Activated T-helper 2 cell treated with anti-CD3 and anti-CD28 coated beads, Interferon-gamma antibody, Interleukin-2, Interleukin-4, amounts not matched to agents 10 μg/mL and 5 μg/mL and 100 μg/mL, durations not matched to agents 14 hours and 24 hours and 36 hours (primary cell): ENCODE results near the gene MMP14. TPM values are rescaled to one million over a fixed set of nuclear protein-coding genes. Genes with fewer than 3 reads are reported as not detected.
"Not testable (repeated sequence)": the region's sequence is repeated elsewhere in the genome, so short reads cannot be mapped to it uniquely, and the experiment has no call there.

Experiments
- DNase-seq: peaks from one replicate; pipeline ENCODE4 v3.0.0; 2021; ENCODE audit warnings: low spot score
- H3K27ac Mint-ChIP-seq: one replicate; pipeline ENCODE4 v1.8.0; 2021; ENCODE audit warnings: mixed read lengths
- H3K27me3 Mint-ChIP-seq: one replicate; pipeline ENCODE4 v1.8.0; 2021; ENCODE audit warnings: low read depth, mixed read lengths
- H3K36me3 Mint-ChIP-seq: one replicate; pipeline ENCODE4 v1.8.0; 2021; ENCODE audit warnings: low read depth, mixed read lengths
- H3K4me1 Mint-ChIP-seq: one replicate; pipeline ENCODE4 v1.8.0; 2021; ENCODE audit warnings: low read depth, mixed read lengths
- H3K4me3 Mint-ChIP-seq: one replicate; pipeline ENCODE4 v1.8.0; 2021; ENCODE audit warnings: low read depth, mild to moderate bottlenecking, moderate library complexity, mixed read lengths
- H3K9me3 Mint-ChIP-seq: one replicate; pipeline ENCODE4 v1.8.0; 2021; ENCODE audit warnings: mixed read lengths
- intact Hi-C: fragments of 100-400 bp; cut with micrococcal nuclease; formaldehyde crosslinking; loops from one replicate; pipeline ENCODE4 v1.15.1; 2023
- total RNA-seq: library from RNA; stranded (reverse); gene quantifications from 2 replicates; pipeline ENCODE4 v1.2.3, GENCODE V29; 2022

MMP14 gene
- total RNA-seq, 1 donor from 2014 or later = 2.7 TPM

- DNase-seq = no peak
- Mint-ChIP-seq H3K27me3 (peaks cover 23% of the 10 kb centered on the region), H3K9me3 (no peaks in the 10 kb centered on the region), H3K36me3 (no peaks in the 10 kb centered on the region), H3K4me1 (no peaks in the 10 kb centered on the region), H3K4me3 (no peak overlapping the region), H3K27ac (no peak overlapping the region)
- intact Hi-C loops = no loop called here
Measured at GRCh38 chr14:22802860-22803686, 33.3 kb upstream of the MMP14 start.

- no peaks in the 10 kb centered on the region for H3K9me3 Mint-ChIP-seq
- H3K36me3 Mint-ChIP-seq = no peaks in the 10 kb centered on the region
- DNase-seq = no peak
- H3K4me3 Mint-ChIP-seq = no peak overlapping the region
- no peak overlapping the region for H3K27ac Mint-ChIP-seq
- H3K4me1 Mint-ChIP-seq = no peaks in the 10 kb centered on the region
- intact Hi-C loops = no loop called here
- H3K27me3 Mint-ChIP-seq = peaks cover 21% of the 10 kb centered on the region
Measured at GRCh38 chr14:22803687-22803974, 32.8 kb upstream of the MMP14 start.

DNA sequence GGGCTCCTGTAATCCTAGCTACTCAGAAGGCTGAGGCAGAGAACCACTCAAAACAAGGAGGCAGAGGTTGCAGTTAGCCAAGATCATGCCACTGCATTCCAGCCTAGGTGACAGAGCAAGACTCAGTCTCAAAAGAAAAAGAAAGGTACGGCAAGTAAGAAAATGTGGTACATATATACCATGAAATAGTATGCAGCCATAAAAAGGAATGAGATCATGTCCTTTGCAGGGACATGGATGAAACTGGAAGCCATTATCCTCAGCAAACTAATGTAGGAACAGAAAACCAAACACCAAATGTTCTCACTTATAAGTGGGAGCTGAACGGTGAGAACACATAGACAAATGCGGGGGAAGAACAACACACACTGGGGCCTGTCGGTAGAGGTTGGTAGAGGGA lies 31.1 kb upstream of the MMP14 start:
- H3K27me3 Mint-ChIP-seq, H3K27ac Mint-ChIP-seq, H3K4me1 Mint-ChIP-seq, H3K36me3 Mint-ChIP-seq, intact Hi-C loops, H3K4me3 Mint-ChIP-seq, H3K9me3 Mint-ChIP-seq, DNase-seq: not testable (repeated sequence)

DNA sequence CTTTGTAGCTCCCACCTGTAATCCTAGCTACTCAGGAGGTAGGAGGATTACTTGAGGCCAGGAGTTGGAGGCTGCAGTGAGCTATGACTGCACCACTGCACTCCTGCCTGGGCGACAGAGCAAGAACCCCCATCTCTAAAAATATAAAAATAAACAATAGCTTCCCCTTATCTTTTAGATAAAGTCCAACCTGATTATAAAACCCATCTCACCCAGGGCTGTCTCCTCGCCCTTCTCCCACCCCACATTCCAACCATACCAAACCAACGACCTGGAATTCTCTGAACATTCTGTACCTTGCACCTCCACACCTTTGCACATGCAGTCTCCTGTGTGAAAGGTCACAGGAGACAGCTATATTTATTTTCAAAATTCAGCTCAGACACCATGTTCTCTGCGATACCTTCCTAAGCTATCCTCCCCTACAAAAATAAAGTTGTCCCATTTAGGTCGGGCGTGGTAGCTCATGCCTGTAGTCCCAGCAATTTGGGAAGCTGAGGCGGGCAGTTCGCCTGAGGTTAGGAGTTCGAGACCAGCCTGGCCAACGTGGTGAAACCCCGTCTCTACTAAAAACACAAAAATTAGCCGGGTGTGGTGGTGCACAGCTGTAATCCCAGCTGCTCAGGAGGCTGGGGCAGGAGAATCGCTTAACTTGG lies 28.8 kb upstream of the MMP14 start:
- Mint-ChIP-seq H3K4me3 (no peak overlapping the region), H3K36me3 (no peaks in the 10 kb centered on the region), H3K27me3 (peaks cover 10% of the 10 kb centered on the region), H3K9me3 (no peaks in the 10 kb centered on the region), H3K4me1 (peaks cover 3% of the 10 kb centered on the region), H3K27ac (no peak overlapping the region)
- intact Hi-C loops = no loop called here
- no peak for DNase-seq

- intact Hi-C loops = no loop called here
- no peak overlapping the region for H3K27ac Mint-ChIP-seq
- no peaks in the 10 kb centered on the region for H3K9me3 Mint-ChIP-seq
- peaks cover 3% of the 10 kb centered on the region for H3K4me1 Mint-ChIP-seq
- DNase-seq = no peak
- H3K27me3 Mint-ChIP-seq = peaks cover 10% of the 10 kb centered on the region
- no peak overlapping the region for H3K4me3 Mint-ChIP-seq
- H3K36me3 Mint-ChIP-seq = no peaks in the 10 kb centered on the region
Measured at GRCh38 chr14:22808388-22809209, 27.8 kb upstream of the MMP14 start.

DNA sequence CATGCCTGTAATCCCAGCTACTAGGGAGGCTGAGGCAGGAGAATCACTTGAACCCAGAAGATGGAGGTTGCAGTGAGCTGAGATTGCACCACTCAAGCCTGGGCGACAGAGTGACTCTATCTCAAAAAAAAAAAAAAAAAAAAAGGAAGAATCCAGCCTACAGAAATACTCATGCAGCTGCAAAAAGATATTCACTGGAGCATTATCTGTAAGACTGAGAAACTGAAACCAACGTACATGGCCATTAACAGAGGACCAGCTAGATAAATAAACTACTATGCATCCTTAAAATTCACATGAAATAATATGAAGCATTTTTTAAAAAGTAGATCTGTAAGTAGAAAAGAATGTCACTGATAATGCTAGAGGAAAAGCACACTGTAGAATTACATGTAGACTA lies 24.7 kb upstream of the MMP14 start:
- Mint-ChIP-seq H3K27ac (no peak overlapping the region), H3K9me3 (no peaks in the 10 kb centered on the region), H3K36me3 (no peaks in the 10 kb centered on the region), H3K4me3 (no peak overlapping the region), H3K27me3 (peaks cover 6% of the 10 kb centered on the region), H3K4me1 (peaks cover 6% of the 10 kb centered on the region)
- intact Hi-C loops = no loop called here
- no peak for DNase-seq

DNA sequence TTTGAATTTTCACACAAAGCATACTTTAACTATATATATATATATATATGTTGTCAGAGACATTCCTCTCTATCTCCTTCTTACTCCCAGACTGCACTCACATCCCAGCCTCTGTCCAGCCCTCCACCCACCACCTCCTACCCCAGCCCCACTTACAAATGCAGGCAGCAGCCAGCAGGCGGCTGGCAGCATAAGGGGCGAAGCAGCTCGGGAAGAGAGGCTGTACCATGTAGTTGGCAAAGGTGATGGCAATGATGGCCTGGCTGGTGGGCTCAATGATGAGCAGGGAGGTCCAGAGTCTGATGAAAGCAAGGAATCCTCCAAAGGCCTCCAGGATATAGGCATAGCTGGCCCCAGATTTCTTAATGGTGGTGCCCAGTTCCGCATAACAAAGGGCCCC lies 23.6 kb upstream of the MMP14 start:
- H3K36me3 Mint-ChIP-seq = no peaks in the 10 kb centered on the region

DNA sequence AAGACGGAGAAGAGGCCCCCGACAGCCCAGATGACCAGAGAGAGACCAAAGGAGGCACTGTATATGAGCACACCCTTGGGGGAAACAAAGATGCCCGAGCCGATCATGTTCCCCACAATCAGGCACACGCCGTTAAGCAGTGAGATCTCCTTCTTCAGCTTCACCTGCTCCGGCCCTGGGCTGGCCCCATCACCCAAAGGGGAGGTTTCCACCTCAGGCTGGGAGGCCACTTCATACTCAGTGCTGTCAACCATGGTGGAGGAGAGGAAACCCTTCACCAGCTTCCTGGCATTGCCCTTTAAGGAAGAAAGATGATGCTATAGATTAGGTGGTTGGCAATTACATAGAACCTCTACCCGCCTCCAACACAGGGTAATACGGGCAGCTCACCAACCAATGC lies 23.2 kb upstream of the MMP14 start:
- Mint-ChIP-seq H3K4me3 (no peak overlapping the region), H3K27ac (no peak overlapping the region), H3K36me3 (no peaks in the 10 kb centered on the region), H3K27me3 (peaks cover 6% of the 10 kb centered on the region), H3K9me3 (no peaks in the 10 kb centered on the region), H3K4me1 (peaks cover 6% of the 10 kb centered on the region)
- intact Hi-C loops = no loop called here
- DNase-seq = no peak

More for the DNA sequence above, 23.6 kb upstream of the MMP14 start:
- no peaks in the 10 kb centered on the region for H3K9me3 Mint-ChIP-seq
- H3K4me3 Mint-ChIP-seq = no peak overlapping the region
- intact Hi-C loops = no loop called here
- H3K27ac Mint-ChIP-seq = no peak overlapping the region
- DNase-seq = no peak
- H3K4me1 Mint-ChIP-seq = peaks cover 6% of the 10 kb centered on the region
- H3K27me3 Mint-ChIP-seq = peaks cover 6% of the 10 kb centered on the region

GRCh38 chr14:22814373-22814772 lies 22.0 kb upstream of the MMP14 start:
- Mint-ChIP-seq H3K4me3 (no peak overlapping the region), H3K9me3 (no peaks in the 10 kb centered on the region), H3K36me3 (no peaks in the 10 kb centered on the region), H3K4me1 (peaks cover 9% of the 10 kb centered on the region), H3K27me3 (peaks cover 9% of the 10 kb centered on the region), H3K27ac (no peak overlapping the region)
- intact Hi-C loops = no loop called here
- DNase-seq = no peak

GRCh38 chr14:22814941-22815713 lies 21.3 kb upstream of the MMP14 start, which contains the start of gene SLC7A7:
TSS of gene SLC7A7 (minus strand) at chr14:22815435. CDS start at chr14:22813398, 2,037 bp downstream.
- no peak for DNase-seq
- Mint-ChIP-seq H3K4me3 (no peak within 1 kb of the TSS), H3K4me1 (peaks cover 12% of the 10 kb centered on the region), H3K27ac (no peak within 1 kb of the TSS), H3K36me3 (no peaks in the 10 kb centered on the region), H3K27me3 (peaks cover 14% of the 10 kb centered on the region), H3K9me3 (no peaks in the 10 kb centered on the region)
- intact Hi-C loops = no loop called here

DNA sequence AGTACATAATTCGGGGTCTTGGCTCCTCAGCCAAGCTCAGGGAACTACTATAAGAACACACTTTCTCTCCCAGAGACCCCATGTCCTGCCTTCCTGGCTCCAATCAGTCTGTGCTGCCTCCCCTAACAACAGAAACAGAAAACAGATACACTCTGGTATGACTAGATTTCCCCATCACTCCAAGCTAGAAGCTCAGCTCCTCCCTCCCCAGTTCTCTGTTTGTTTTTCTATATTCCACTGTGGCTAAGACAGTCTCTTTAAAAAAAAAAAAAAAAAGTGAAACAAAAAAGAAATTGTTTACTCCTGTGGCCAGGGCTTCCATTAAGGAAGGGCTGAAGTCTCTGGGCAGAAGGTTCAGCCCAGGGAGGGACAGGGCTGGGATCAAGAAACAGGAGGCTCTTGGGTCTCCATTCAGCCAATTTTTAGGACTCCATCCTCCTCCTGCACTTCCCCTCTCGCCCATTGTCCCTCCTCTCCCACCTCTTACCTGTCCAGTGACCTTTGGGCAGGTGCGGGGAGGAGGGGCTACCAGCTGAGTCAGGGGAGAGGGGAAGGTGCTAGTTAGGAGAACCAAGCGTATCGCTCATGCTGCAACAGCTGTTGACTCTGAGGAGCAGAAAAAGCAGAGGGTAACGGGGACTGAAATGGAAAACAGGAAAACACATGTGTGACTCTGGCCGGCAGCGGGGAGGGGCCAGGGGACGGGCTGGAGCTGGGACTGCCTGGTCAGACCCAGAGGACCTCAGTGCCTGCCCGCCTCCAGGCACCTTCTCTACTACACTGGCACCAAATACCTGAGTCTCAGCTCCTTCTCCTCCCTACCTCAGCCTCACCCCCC lies 17.0 kb upstream of the MMP14 start:
- Mint-ChIP-seq H3K36me3 (no peaks in the 10 kb centered on the region), H3K4me1 (peaks cover 17% of the 10 kb centered on the region), H3K9me3 (no peaks in the 10 kb centered on the region), H3K27ac (peak overlapping the region; percentile 47), H3K27me3 (peaks cover 22% of the 10 kb centered on the region), H3K4me3 (no peak overlapping the region)
- intact Hi-C loops = no loop called here
- DNase-seq = no peak

DNA sequence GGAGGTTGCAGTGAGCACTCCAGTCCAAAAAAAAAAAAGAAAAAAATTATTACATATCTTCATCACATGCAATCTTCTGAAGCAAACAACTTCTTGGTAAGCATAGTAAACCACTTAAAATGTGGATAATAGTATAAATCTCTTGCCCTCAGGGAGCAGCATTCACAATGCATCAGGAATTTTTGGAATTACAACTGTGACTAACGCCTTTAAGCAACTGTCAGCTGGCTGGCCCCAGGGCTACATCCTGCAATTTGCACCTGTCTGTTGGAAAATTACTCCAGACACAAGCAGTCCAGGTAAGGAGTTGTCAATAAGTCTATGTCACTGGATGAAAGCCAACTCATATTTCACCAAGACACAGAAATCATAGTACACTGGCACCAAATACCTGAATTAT lies 15.7 kb upstream of the MMP14 start:
- Mint-ChIP-seq H3K9me3 (no peaks in the 10 kb centered on the region), H3K36me3 (no peaks in the 10 kb centered on the region), H3K4me3 (no peak overlapping the region), H3K27ac (no peak overlapping the region), H3K4me1 (peaks cover 24% of the 10 kb centered on the region), H3K27me3 (peaks cover 19% of the 10 kb centered on the region)
- DNase-seq = no peak
- intact Hi-C loops = loop anchor here (5.0 kb wide), 2 partner anchors 52 to 248 kb away; partner anchors contain the start of gene LRP10
